Activated T-helper 1 cell treated with anti-CD3 and anti-CD28 coated beads, Interleukin-12 subunit alpha, Interleukin-12 subunit beta, Interleukin-2, Interleukin-4 antibody, amounts not matched to agents 30 ng/mL and 10 ng/mL and 1 ng/mL, durations not matched to agents 14 hours and 24 hours and 36 hours (primary cell): ENCODE results near the gene ZNF487. TPM values are rescaled to one million over a fixed set of nuclear protein-coding genes. Genes with fewer than 3 reads are reported as not detected.
A peak's percentile ranks its signal among the peaks of the same experiment; 100 is the strongest.
"Not testable (repeated sequence)": the region's sequence is repeated elsewhere in the genome, so short reads cannot be mapped to it uniquely, and the experiment has no call there.

Experiments used
- DNase-seq: peaks from one replicate; pipeline ENCODE4 v3.0.0; 2021; ENCODE audit warnings: low spot score
- H3K27ac Mint-ChIP-seq: one replicate; pipeline ENCODE4 v1.8.0; 2021; ENCODE audit warnings: mild to moderate bottlenecking, mixed read lengths
- H3K27me3 Mint-ChIP-seq: one replicate; pipeline ENCODE4 v1.8.0; 2022; ENCODE audit warnings: mild to moderate bottlenecking, moderate library complexity, mixed read lengths; ENCODE audit not compliant: insufficient read depth
- H3K36me3 Mint-ChIP-seq: one replicate; pipeline ENCODE4 v1.8.0; 2021; ENCODE audit warnings: low read depth, mixed read lengths
- H3K4me1 Mint-ChIP-seq: one replicate; pipeline ENCODE4 v1.8.0; 2021; ENCODE audit warnings: low read depth, mixed read lengths
- H3K4me3 Mint-ChIP-seq: one replicate; pipeline ENCODE4 v1.8.0; 2021; ENCODE audit warnings: mild to moderate bottlenecking, moderate library complexity, mixed read lengths
- H3K9me3 Mint-ChIP-seq: one replicate; pipeline ENCODE4 v1.8.0; 2021; ENCODE audit warnings: mixed read lengths
- intact Hi-C: fragments of 100-400 bp; cut with micrococcal nuclease; formaldehyde crosslinking; loops from one replicate; pipeline ENCODE4 v1.15.1; 2024
- total RNA-seq: library from RNA; stranded (reverse); gene quantifications from 2 replicates; pipeline ENCODE4 v1.2.3, GENCODE V29; 2022

Gene ZNF487
- total RNA-seq, 1 donor from 2014 or later = 1.8 TPM

GRCh38 chr10:43408331-43408709 is 28.6 kb upstream of the ZNF487 start:
- Mint-ChIP-seq H3K27ac (peak overlapping the region; percentile 100), H3K4me3 (peak overlapping the region; percentile 99), H3K4me1 (peaks cover 36% of the 10 kb centered on the region), H3K36me3 (peaks cover 27% of the 10 kb centered on the region), H3K9me3 (no peaks in the 10 kb centered on the region), H3K27me3 (no peaks in the 10 kb centered on the region)
- intact Hi-C loops = no loop called here
- no peak for DNase-seq

- Mint-ChIP-seq H3K4me3 (peak within 1 kb of the TSS; percentile 99), H3K4me1 (peaks cover 34% of the 10 kb centered on the region), H3K9me3 (no peaks in the 10 kb centered on the region), H3K27ac (peak within 1 kb of the TSS; percentile 100), H3K27me3 (no peaks in the 10 kb centered on the region), H3K36me3 (peaks cover 25% of the 10 kb centered on the region)
- intact Hi-C loops = loop anchor here (1.0 kb wide), 2 partner anchors 11 to 27 kb away; no protein-coding TSS in a partner anchor
- peak; percentile 94 for DNase-seq
These were observed 28.1 kb upstream of the ZNF487 start, which contains the start of gene HNRNPF for GRCh38 chr10:43408710-43409384. Gene HNRNPF, minus strand, starts transcription at chr10:43409186. Its CDS starts 21,302 bp downstream, at chr10:43387884.

- peaks cover 24% of the 10 kb centered on the region for H3K36me3 Mint-ChIP-seq
- H3K4me3 Mint-ChIP-seq = peak overlapping the region; percentile 99
- H3K27ac Mint-ChIP-seq = peak overlapping the region; percentile 100
- H3K27me3 Mint-ChIP-seq = no peaks in the 10 kb centered on the region
- intact Hi-C loops = loop anchor here (1.0 kb wide), 2 partner anchors 11 to 27 kb away; no protein-coding TSS in a partner anchor
- H3K4me1 Mint-ChIP-seq = peaks cover 28% of the 10 kb centered on the region
- no peaks in the 10 kb centered on the region for H3K9me3 Mint-ChIP-seq
- DNase-seq = peak; percentile 66
These were observed 27.4 kb upstream of the ZNF487 start for GRCh38 chr10:43409385-43410109.

GRCh38 chr10:43410345-43410744 is 26.6 kb upstream of the ZNF487 start:
- H3K27me3 Mint-ChIP-seq = no peaks in the 10 kb centered on the region
- H3K36me3 Mint-ChIP-seq = peaks cover 17% of the 10 kb centered on the region
- peak overlapping the region; percentile 99 for H3K4me3 Mint-ChIP-seq
- intact Hi-C loops = no loop called here
- no peaks in the 10 kb centered on the region for H3K9me3 Mint-ChIP-seq
- H3K4me1 Mint-ChIP-seq = peaks cover 24% of the 10 kb centered on the region
- H3K27ac Mint-ChIP-seq = peak overlapping the region; percentile 100
- DNase-seq = no peak

- Mint-ChIP-seq H3K27ac (no peak overlapping the region), H3K4me3 (no peak overlapping the region), H3K9me3 (no peaks in the 10 kb centered on the region), H3K36me3 (peaks cover 8% of the 10 kb centered on the region), H3K4me1 (peaks cover 20% of the 10 kb centered on the region), H3K27me3 (no peaks in the 10 kb centered on the region)
- DNase-seq = no peak
- intact Hi-C loops = no loop called here
These were observed 25.4 kb upstream of the ZNF487 start for GRCh38 chr10:43411536-43411935.

GRCh38 chr10:43415544-43415943 is 21.4 kb upstream of the ZNF487 start:
- H3K4me1 Mint-ChIP-seq = peaks cover 31% of the 10 kb centered on the region
- H3K9me3 Mint-ChIP-seq = no peaks in the 10 kb centered on the region
- H3K36me3 Mint-ChIP-seq = no peaks in the 10 kb centered on the region
- no peaks in the 10 kb centered on the region for H3K27me3 Mint-ChIP-seq
- no peak overlapping the region for H3K27ac Mint-ChIP-seq
- intact Hi-C loops = no loop called here
- no peak for DNase-seq
- H3K4me3 Mint-ChIP-seq = no peak overlapping the region

- Mint-ChIP-seq H3K4me3 (peak overlapping the region; percentile 37), H3K9me3 (no peaks in the 10 kb centered on the region), H3K36me3 (no peaks in the 10 kb centered on the region), H3K4me1 (peaks cover 40% of the 10 kb centered on the region), H3K27ac (peak overlapping the region; percentile 84), H3K27me3 (no peaks in the 10 kb centered on the region)
- peak; percentile 30 for DNase-seq
- intact Hi-C loops = no loop called here
These were observed 18.8 kb upstream of the ZNF487 start for GRCh38 chr10:43417950-43418768.

- peak overlapping the region; percentile 91 for H3K27ac Mint-ChIP-seq
- no peak for DNase-seq
- peaks cover 45% of the 10 kb centered on the region for H3K4me1 Mint-ChIP-seq
- H3K9me3 Mint-ChIP-seq = no peaks in the 10 kb centered on the region
- intact Hi-C loops = loop anchor here (1.0 kb wide), 3 partner anchors 11 to 58 kb away; partner anchors contain the start of gene HNRNPF
- H3K4me3 Mint-ChIP-seq = peak overlapping the region; percentile 75
- no peaks in the 10 kb centered on the region for H3K36me3 Mint-ChIP-seq
- H3K27me3 Mint-ChIP-seq = no peaks in the 10 kb centered on the region
These were observed 16.9 kb upstream of the ZNF487 start for GRCh38 chr10:43419997-43420368.

- Mint-ChIP-seq H3K9me3 (no peaks in the 10 kb centered on the region), H3K36me3 (no peaks in the 10 kb centered on the region), H3K27ac (peak overlapping the region; percentile 99), H3K4me3 (peak overlapping the region; percentile 85), H3K27me3 (no peaks in the 10 kb centered on the region), H3K4me1 (peaks cover 45% of the 10 kb centered on the region)
- DNase-seq = peak; percentile 78
- intact Hi-C loops = loop anchor here (1.0 kb wide), 4 partner anchors 11 to 58 kb away; partner anchors contain the start of gene HNRNPF
These were observed 16.3 kb upstream of the ZNF487 start for GRCh38 chr10:43420369-43421200.

- peak overlapping the region; percentile 99 for H3K27ac Mint-ChIP-seq
- H3K9me3 Mint-ChIP-seq = no peaks in the 10 kb centered on the region
- intact Hi-C loops = loop anchor here (1.0 kb wide), 1 partner anchor 24 kb away; no protein-coding TSS in a partner anchor
- peak overlapping the region; percentile 85 for H3K4me3 Mint-ChIP-seq
- H3K27me3 Mint-ChIP-seq = no peaks in the 10 kb centered on the region
- no peak for DNase-seq
- no peaks in the 10 kb centered on the region for H3K36me3 Mint-ChIP-seq
- peaks cover 50% of the 10 kb centered on the region for H3K4me1 Mint-ChIP-seq
These were observed 15.8 kb upstream of the ZNF487 start for GRCh38 chr10:43421201-43421507.

- H3K4me1 Mint-ChIP-seq = peaks cover 50% of the 10 kb centered on the region
These were observed 15.4 kb upstream of the ZNF487 start for GRCh38 chr10:43421519-43421918.

GRCh38 chr10:43421944-43422343 is 15.0 kb upstream of the ZNF487 start:
- not testable (repeated sequence) for H3K9me3 Mint-ChIP-seq, H3K36me3 Mint-ChIP-seq, H3K27me3 Mint-ChIP-seq, DNase-seq
- intact Hi-C loops = loop anchor here (1.0 kb wide), 1 partner anchor 25 kb away; no protein-coding TSS in a partner anchor
- Mint-ChIP-seq H3K4me1 (peaks cover 50% of the 10 kb centered on the region), H3K4me3 (peak overlapping the region; percentile 64), H3K27ac (peak overlapping the region; percentile 40)

More at GRCh38 chr10:43421519-43421918, 15.4 kb upstream of the ZNF487 start:
- H3K27me3 Mint-ChIP-seq = no peaks in the 10 kb centered on the region
- H3K4me3 Mint-ChIP-seq = peak overlapping the region; percentile 64
- H3K9me3 Mint-ChIP-seq = no peaks in the 10 kb centered on the region
- intact Hi-C loops = loop anchor here (1.0 kb wide), 1 partner anchor 24 kb away; no protein-coding TSS in a partner anchor
- peak overlapping the region; percentile 40 for H3K27ac Mint-ChIP-seq
- no peak for DNase-seq
- no peaks in the 10 kb centered on the region for H3K36me3 Mint-ChIP-seq
